ENCODE measurements around the gene PALLD.
"Not testable (repeated sequence)": the region's sequence is repeated elsewhere in the genome, so short reads cannot be mapped to it uniquely, and the experiment has no call there.

Gene PALLD

GRCh38 chr4:168496834-168497233 lies at the start of gene PALLD:
Gene PALLD (plus strand): TSS chr4:168497052.
- intact Hi-C loops (cut with DNase I), result no loop called here
- DNase-seq, result no peak

DNA sequence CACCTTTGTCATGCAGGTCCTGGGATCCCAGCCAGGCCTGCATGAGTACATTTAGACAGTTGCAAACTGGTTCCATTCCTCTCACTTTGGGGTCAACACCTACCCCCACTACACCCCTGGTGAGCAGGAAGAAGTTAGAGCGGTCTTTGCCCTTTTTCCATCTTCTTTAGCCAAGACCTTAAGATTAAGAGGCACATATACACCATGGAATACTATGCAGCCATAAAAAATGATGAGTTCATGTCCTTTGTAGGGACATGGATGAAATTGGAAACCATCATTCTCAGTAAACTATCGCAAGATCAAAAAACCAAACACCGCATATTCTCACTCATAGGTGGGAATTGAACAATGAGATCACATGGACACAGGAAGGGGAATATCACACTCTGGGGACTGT lies 47.8 kb upstream of the PALLD start:
- intact Hi-C loops (cut with DNase I); DNase-seq: not testable (repeated sequence)

DNA sequence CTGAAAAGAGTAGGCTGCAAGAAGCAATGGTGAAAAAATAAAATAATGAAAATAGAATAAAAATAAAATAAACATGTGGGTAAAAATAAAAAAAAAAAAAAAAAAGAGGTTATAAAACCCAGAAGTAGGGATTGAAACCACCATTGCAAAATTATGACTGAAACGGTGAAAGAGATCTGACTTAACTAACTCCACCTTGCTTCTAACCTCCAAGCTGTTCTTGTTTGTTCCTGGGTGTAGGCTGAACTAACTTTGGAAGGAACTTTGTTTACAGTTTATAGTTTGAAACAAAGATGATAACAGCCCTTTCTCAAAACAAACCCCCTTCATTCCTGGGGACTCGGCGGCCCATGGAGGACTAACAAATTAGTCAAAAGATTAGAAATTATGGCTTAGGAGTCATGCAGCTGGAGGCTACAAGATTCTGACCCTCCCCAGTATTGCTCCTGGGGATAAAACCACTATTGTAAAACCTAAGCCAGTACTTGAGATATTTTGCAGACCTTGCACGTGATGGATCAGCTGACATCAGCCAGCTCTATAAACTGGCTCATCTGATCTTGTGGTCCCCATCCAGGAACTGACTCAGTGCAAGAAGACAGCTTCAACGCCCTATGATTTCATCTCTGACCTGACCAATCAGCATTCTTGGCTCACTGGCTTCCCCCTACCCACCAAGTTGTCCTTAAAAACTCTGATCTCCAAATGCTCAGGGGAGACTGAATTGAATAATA lies 47.0 kb upstream of the PALLD start:
- DNase-seq, result no peak
- intact Hi-C loops (cut with DNase I), result no loop called here

DNA sequence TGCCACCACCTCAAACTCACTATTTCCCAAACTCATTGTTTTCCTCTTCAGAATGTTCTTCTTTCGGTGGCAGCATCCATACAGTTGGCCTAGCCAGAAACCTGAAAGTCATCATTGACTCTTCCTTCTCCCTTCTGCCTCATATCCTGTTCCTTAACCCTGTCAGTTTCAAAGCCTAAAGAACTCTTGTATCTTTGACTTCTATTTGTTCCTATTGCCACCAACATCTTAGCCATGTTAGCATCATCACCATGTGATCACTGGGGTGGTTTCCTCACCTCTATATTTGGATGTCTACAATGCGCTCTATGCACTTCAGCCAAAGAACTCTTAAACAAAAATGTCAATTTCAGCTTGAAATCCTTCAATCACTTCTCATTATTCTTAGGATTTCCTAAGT lies 45.5 kb upstream of the PALLD start:
- intact Hi-C loops (cut with DNase I), result no loop called here
- DNase-seq, result no peak

- no peak for DNase-seq
These were observed 45.0 kb upstream of the PALLD start for GRCh38 chr4:168451744-168452390.

GRCh38 chr4:168453146-168453545 lies 43.7 kb upstream of the PALLD start:
- intact Hi-C loops (cut with DNase I), result no loop called here
- DNase-seq, result no peak

More at GRCh38 chr4:168451744-168452390, 45.0 kb upstream of the PALLD start:
- intact Hi-C loops (cut with DNase I), result no loop called here

- intact Hi-C loops (cut with DNase I); DNase-seq: not testable (repeated sequence)
These were observed 38.6 kb upstream of the PALLD start for GRCh38 chr4:168458256-168458655.

DNA sequence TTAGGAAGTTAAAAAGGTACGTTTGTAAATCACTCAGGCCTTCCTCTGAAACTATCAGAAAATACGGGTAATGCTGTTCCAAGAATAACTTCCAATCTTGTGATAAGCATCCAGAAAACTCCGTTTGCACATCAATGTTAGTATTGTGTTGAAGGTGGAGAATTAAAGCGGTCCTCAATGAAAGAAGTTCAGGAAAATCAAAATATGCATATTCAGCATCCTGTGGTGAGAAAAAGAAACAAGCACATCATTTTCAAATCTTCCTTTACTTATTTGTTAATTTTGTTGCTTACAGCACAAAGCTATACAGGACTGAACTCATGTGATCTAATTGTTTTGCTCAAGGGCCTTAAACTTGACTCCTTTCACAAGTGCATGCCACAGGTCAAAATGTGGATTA lies 35.0 kb upstream of the PALLD start:
- intact Hi-C loops (cut with DNase I), result no loop called here
- no peak for DNase-seq

DNA sequence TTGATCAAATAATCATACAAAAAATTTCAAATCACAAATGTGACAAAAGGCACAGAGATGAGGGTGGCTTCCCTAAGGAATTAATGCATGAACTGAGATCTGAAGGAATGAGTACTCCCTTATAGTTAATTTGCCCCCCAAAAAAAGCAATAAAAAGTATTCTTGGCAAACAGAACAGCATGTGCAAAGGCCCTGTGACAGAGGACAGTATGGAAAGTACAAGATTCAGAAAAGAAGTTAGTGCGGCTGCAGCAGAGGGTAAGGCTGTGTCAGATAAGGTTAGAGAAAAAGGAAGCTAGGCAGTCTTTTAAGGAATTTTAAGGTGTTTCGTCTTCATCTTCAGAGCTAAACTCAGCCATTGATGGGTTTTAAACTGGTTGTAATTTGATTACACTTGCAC lies 23.9 kb upstream of the PALLD start:
- intact Hi-C loops (cut with DNase I), result no loop called here
- no peak for DNase-seq

- intact Hi-C loops (cut with DNase I), result no loop called here
- DNase-seq, result no peak
These were observed 22.1 kb upstream of the PALLD start for GRCh38 chr4:168474660-168475320.

DNA sequence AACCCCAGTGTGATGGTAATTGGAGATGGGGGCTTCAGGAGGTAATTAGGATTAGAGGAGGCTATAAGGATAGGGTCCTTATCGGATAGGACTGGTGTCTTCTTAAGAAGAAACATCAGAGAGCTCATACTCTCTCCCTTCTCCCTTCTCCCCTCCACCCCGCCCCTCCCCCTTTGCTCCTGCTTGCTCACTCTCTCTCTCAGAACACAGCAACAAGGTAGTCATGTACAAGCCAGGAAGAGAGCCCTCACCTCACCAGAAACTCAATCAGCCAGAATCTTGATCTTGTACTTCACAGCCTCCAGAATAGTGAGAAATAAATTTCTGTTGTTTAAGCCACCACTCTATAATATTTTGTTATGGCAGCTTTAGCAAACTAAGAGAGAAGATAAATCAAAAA lies 21.1 kb upstream of the PALLD start:
- DNase-seq, result no peak
- intact Hi-C loops (cut with DNase I), result no loop called here

DNA sequence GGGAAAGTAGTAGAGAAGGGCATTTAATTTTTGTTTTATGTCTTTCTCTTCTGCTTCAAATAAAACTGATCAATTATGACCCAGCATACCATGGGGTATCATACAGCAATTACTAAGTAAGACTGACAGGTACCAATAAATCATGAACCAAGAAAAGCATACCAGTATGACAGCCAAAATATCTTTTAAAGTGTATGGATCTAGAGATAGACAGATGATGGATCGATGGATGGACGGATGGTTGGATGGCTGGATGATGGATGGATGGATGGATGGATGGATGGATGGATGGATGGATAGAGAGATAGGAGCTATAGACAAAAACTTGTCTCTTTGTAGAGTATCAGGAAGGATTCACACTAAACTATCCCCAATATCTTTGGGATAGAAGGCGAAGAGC lies 18.0 kb upstream of the PALLD start:
- intact Hi-C loops (cut with DNase I), result no loop called here
- DNase-seq, result no peak

DNA sequence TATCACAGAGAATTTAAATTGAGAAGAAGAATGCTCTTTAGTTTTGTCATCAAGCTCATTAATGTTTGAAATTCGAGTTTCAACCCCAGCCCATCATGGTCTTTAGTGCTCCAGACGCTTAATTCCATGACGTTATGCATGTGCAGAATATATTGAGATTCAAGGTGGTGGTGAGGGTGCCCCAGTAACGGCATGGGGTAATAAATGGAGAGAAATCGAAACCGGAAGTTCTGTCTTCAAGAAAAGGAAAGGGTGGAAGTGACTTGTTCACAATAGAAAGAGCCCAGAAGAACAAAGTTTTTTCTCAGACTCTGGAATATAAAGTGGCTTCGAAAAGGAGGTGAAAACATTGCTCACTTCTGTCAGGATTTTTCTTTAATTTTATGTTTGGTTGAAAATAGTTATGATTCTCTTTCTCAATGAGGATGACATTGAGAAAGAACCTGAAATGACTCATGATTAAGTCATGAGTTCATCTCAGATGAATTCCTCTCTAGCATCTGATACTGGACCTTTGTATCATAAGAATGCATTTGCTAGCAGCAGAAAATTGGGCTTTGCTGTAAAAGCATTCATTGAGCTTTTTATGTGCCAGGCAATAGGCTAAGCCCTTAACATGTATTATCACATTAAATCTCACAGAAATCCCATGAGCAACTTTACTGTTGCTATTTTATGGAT lies 15.8 kb upstream of the PALLD start:
- intact Hi-C loops (cut with DNase I), result no loop called here
- no peak for DNase-seq

GRCh38 chr4:168483811-168484210 lies 13.0 kb upstream of the PALLD start:
- intact Hi-C loops (cut with DNase I), result no loop called here
- no peak for DNase-seq

DNA sequence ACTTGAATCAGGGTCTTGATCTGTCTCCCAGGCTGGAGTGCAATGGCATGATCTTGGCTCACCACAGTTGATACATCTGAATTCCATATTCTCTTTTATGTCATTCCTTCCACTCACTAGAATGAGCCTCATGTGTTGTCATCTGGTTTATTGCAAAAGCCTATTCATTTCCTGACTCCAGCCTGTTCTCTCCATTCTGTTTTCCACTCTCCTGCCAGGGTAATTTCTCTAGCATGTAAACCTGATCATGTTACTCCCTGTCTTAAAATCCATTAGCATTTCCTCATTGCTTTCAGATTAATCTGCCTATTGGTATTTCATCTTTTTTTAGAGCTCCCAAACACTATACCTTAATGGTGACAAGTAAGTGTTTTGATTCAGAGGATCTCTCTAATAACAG lies 12.2 kb upstream of the PALLD start:
- intact Hi-C loops (cut with DNase I), result no loop called here

GRCh38 chr4:168485156-168485910 lies 11.5 kb upstream of the PALLD start:
- DNase-seq, result no peak
- intact Hi-C loops (cut with DNase I), result no loop called here

More for the DNA sequence above, 12.2 kb upstream of the PALLD start:
- no peak for DNase-seq

DNA sequence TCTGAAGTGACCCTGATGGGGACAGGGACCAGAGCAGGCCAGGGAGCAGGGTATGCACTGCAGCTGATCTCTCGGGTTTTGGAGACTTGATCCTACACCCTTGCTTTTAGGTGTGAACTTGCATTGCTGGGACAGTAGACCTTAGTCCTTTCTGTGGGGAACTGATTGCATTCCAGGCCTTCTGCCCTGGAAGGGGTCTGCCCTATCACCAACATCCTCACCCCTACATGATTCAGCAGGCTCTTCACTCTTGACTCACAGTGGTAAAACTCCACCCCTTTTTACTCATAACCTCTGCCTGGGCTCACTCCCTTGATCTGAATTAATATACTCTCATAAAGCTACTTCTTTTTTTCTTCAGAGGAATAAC lies 10.0 kb upstream of the PALLD start:
- intact Hi-C loops (cut with DNase I), result no loop called here

DNA sequence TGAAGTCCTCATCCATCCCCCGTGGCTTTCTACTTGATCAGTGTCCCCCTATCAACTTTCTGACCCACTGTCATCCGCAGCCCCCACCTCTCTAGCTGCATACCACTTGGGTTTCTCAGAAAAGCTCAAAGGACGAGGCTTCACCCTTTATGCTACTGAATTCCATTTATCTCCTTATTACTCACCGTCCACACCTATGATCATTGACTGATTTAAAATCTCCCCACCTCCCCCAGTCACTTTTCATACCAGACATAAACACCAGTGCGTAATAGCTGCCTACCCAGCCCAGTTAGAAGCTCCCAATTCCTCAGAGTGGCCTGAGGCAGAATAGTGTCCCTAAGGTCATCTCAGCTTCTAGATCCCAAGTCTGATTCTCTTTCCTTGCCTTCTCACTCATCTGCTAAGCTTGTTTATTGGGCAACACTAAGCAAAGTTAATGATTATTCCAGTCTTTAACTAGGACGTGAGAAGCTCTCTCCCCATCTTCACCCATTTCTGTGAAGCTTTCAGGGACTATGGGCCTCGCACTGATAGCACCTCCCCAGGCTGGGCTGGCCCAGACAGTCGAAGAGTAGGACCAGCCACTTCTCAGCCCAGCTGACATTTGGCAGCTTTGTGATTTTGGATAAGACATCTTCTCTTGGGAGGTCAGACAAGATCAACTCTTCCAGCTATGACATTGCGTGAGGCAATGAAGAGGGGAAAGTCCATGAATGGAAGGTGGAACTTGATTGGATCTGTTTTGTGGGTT lies 9.4 kb upstream of the PALLD start:
- intact Hi-C loops (cut with DNase I), result no loop called here

More for the DNA sequence above, 10.0 kb upstream of the PALLD start:
- no peak for DNase-seq

GRCh38 chr4:168488869-168489274 lies 8.0 kb upstream of the PALLD start:
- DNase-seq, result no peak
- intact Hi-C loops (cut with DNase I), result no loop called here

More for the DNA sequence above, 9.4 kb upstream of the PALLD start:
- peak in 1 of 10 donors; percentile 52 for DNase-seq

DNA sequence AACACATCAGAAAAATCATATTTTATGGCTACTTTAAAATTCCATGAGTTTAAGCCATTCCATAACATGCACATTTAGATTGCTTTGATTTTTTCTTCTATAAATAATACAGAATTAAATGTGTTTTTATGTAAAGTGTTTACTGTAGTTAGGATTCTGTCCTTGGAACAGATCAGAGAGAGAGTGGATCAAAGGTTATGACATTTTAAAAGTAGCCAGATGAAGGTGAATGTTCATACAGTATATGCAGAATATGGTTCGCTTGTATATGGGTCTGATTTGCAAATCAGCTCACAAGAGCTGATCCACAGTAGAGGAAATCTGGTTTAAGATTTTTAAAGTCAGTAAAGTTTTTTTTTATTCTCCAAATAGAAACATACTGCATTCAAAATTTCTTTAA lies 7.2 kb upstream of the PALLD start:
- no peak for DNase-seq
- intact Hi-C loops (cut with DNase I), result no loop called here

All from posterior cingulate gyrus (tissue), 11 donors.